GM19372 (cell line): Measurements from ENCODE around the gene ZBTB7A.
A peak's percentile ranks its signal among the peaks of the same experiment; 100 is the strongest.
"Not testable (repeated sequence)": the region's sequence is repeated elsewhere in the genome, so short reads cannot be mapped to it uniquely, and the experiment has no call there.

Experiments used
- ATAC-seq: cut with Tn5 transposase; IDR thresholded peaks from one replicate; pipeline ENCODE4 v1.9.1; 2021; ENCODE audit warnings: mild to moderate bottlenecking, low read depth, moderate library complexity; ENCODE audit not compliant: unreplicated experiment

The ZBTB7A gene

DNA sequence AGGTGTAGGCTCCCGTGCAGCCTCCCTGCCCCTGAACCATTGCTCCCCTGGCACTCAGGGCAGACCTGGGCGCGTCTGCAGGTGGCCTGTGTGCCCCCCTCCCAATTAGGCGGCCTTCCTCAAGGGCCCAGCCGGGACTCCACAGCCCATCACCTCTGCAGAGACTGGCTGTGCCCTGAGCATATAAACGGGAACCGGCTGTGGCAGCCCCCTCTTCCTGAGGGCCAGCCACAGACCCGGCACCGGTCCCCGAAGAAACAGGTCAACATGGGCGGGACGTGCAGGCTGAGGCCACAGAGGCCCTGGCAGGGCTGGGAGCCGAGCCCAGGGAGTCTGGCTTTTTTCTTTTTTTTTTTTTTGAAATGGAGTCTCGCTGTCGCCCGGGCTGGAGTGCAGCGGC, 47.1 kb downstream of the ZBTB7A start:
- no peak for ATAC-seq

GRCh38 chr19:4018775-4019504, 47.8 kb downstream of the ZBTB7A start:
- no peak for ATAC-seq

- no peak for ATAC-seq
Measured at GRCh38 chr19:4018140-4018613, 48.5 kb downstream of the ZBTB7A start.

DNA sequence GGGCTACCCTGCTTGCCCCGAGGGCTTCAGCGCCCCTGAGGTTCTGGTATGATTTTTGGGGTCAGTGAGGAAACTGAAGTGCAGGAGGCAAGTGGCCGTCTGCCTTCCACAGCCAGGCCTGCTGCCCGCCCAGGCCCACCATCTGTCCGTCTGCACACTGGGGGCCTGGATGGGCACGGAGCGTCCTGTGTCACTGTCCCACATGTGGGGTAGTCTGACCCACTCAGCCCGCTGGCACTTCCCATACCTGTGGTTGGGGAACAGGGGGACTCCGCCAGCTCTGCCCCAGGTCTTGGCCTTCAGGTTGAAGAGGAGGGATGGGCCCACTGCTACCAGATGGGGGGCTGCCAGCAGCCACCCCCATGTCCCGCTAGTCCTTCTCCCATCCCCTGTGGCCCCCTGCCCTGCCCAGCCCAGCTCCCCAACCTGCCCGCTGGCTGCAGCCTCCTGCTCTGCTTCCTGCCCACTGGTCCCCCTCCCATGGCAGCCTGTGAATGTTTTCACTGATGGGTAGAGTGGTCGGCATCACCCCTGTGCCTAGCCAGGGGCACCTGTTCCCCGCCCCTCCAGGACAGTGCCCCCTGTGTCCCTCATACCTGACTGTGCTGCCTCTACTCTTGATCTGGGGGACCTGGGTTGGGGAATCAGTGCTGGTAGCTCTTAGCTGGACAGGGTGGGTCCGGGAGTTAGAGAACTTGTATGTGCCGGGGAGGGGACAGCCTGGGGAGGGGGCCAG, 49.6 kb downstream of the ZBTB7A start:
- no peak for ATAC-seq

- ATAC-seq = no peak
Measured at GRCh38 chr19:4016486-4016885, 50.2 kb downstream of the ZBTB7A start.

DNA sequence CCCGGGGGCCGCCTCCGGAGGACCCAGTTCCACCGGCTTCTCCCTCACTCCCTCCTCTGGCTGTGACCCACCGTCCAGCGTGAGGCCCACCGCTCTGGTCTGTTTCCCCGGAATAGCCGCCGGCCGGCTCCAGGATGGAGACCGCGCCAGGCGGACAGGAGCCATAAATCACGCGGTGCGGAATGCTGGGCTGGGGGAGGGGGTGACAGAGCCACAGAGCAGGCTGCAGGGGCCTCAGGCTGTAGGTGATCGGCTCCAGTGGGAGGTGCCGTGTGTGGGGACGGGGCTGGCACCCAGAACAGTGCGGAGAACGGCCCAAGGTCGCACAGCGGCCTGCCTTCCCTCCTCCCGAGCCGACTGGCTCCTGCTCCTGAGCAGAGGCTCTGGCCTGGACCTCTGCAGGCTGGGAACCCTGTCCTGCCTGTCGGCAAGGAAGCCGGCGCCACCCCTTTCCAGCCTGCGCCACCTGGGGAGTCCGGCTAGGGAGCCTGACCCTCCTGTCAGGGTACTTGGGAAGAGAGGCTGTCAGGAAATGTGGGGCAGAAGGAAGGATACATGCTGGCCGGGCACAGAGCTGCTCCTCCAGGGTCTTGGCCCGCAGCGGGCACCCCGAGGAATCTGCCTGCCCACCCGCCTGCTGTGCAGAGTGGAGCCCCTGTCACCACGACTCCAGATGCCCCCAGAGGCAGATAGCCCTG, 50.8 kb downstream of the ZBTB7A start:
- no peak for ATAC-seq

DNA sequence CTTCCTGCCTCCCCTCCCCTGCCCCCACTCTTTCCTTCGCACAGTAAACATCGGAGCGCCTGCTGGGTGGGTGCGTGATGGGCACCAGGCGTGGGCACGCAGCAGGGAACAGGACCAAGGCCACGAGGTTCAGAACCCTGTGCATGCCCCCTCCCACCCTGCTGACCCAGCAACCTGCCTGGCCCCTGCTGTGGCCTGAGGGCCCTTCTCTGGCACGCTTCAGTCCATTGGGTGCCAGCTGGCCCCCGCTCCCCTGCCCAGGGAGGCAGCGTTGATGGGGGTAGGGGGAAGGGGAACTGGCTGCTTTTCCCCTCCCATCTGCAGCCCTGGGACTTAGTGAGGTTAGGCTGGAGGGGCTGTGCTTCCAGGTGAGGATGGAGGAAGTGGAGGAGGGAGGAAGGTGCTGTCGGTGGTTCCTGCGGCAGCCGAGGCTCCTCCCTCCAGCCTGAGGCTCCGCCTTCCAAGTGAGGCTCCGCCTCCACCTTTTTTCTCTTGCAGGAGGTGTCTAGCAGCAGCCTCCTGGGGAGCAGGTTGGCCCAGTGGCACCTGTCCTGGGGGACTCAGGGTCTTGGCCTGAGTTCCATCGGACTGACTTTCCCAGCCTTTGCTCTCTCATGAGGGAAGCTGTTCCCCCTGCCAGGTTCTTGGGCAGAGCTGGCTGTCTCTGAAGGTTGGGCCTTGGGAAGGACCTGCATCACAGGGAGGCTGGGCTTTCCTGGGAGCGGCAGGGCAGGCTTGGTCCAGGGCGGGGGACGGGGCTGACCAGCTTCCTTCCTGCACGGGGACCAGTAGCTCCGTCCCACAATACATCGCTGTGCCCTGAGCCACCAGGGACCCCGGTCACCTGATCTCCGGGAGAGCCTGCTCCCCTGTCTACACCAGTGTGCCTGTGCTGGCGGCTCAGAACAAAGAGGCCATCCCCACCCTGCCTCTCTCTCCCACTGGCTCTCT, 51.9 kb downstream of the ZBTB7A start:
- no peak for ATAC-seq

GRCh38 chr19:4013886-4014540, 52.7 kb downstream of the ZBTB7A start:
- ATAC-seq = no peak

DNA sequence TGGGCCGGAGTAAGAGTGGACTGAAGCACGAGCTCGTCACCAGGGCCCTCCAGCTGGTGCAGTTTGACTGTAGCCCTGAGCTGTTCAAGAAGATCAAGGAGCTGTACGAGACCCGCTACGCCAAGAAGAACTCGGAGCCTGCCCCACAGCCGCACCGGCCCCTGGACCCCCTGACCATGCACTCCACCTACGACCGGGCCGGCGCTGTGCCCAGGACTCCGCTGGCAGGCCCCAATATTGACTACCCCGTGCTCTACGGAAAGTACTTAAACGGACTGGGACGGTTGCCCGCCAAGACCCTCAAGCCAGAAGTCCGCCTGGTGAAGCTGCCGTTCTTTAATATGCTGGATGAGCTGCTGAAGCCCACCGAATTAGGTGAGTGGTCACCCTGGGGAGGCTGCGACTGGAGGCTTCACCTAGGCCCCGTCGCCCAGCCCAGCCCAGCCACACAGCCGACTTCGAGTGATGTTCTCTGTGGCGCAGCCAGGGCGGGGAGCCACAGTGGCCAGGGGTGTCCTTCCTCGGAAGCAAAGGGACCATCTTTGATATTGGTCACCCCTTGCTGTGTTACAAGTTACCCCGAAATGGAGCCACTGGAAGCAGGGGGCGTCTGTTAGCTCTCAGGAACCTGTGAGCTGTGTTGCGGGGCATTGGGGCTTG, 53.6 kb downstream of the ZBTB7A start:
- no peak for ATAC-seq

GRCh38 chr19:4012092-4012974, 54.4 kb downstream of the ZBTB7A start:
- ATAC-seq = no peak

DNA sequence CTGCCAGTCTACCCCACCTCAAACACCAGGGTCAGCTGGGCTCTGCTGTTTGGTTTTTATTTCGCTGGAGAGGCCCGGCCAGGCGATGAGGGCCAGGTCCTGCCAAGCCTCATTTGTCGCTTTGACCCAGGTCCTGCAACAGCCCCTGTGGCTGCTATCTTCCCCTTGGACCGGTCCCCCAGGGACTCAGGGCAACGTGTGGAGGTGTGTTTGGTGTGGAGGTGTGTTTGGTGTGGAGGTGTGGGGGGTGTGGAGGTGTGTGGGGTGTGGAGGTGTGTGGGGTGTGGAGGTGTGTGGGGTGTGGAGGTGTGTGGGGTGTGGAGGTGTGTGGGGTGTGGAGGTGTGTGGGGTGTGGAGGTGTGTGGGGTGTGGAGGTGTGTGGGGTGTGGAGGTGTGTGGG, 55.3 kb downstream of the ZBTB7A start:
- not testable (repeated sequence) for ATAC-seq

GRCh38 chr19:4010808-4011110, 55.9 kb downstream of the ZBTB7A start:
- ATAC-seq = no peak

DNA sequence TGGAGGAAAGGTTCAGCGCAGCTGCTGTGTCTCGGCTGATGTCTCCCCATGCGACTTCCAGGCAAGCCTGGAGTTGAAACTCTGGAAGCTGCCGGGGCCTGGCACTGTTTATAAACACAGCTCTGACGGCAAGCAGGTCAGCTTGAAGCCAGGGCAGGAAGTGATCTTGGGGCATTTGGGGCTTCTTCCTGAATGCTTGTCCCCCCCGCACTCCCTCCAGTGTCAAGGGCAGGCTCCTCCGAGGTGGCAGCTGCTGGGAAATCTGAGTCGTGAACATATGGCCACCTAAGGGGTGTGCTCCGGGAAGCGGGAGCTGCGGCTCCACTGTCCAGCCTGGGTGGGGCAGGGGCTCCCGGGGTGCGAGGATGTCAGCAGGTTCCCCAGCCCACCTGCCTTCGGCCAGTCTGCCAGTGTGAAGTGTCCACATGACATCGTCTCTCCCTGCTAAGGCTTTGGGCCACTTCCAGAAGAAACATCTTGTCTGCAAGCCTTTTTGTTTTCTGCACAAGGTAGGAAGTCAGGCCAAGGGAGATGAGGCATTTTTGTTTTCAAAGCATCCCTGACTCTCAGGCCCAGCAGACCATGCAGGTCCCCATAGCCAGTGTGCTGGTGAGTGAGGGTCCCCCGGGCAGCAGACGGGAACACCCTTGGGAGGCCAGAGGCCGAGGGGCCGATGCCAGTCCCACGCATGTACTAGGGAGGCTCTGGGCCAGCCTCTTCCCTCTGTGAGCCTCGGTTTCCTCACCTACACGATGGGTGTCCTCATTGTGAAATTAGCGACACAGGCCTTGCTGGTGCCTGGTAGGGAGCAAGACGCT, 56.5 kb downstream of the ZBTB7A start:
- ATAC-seq = no peak

DNA sequence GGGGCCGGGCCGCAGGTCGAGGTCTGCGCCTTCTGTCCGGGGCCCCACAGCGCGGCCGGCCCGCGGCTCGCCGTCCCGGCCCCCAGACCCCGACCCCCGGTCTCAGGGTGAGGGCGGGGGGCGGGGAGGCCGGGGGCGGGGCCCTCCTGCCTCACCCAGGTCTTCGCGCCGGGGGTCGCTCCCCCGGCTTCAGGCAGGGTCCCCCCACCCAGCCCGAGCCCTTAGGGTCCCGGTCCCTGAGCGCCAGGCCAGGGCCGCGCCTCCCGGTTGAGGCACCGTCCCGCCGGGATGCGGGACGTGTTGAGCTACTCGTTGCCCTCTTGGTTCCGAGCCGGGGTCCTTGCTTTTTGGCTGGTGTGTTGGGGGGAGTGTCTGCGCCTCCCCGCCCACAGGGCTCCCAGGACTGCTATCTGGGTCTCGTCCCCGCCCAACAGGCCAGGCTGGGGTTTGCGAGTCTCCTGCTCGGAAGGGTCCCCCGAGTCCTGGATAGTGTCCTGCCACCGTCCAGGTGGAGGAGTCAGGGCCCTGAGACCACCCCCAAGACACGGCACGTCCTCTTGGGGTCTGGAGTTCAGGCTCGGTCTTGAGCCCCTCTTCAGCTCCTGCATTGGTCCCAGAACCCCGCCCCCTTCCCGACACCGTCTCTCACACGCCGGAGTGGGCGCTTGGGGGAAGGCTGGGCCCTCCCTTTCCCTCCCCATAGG, 58.7 kb downstream of the ZBTB7A start:
- ATAC-seq = peak; percentile 1

DNA sequence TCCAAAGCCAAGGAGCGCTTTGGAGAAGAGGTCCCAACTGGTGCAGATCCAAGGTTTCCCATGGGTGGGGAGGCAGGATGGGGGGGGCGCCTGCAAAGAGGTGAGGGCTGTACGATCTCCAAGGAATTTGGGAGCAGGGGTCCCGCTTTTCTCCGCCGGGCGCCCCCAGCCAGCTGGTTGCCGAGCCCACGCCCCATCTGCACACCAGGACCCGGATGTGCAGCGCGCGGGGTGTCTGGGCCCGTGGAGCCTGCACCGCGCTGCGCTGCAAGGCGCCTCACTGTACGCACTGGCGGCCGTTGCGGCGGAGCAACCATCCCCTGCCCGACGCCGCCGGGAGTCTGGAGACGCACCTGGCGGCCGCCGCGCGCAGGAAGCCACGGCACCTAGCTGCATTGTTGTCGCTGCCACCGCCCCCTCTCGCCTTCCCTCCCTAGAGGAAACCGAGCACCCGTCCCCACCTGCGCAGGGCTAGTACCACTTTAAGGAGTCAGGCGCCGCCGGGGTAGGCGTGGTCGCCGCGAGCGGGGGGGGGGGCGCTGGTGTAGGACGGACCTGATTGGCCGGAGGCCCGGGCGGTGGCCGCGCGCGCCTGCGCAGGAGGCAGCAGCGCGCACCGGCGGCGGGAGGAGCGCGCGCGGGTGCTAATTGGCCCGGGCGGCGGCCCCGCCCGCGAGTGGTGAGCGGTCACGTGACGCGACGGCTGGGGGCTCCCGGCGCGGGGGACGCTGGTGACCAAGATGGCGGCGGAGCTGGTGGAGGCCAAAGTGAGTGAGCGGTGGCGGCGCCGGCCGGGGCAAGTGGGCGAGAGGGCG, 59.5 kb downstream of the ZBTB7A start, which contains the start of gene PIAS4:
PIAS4 (plus strand) TSS at position 716 of the 815 bp plus-strand sequence; CDS start at position 741, 25 bp downstream.
- ATAC-seq = peak; percentile 87

DNA sequence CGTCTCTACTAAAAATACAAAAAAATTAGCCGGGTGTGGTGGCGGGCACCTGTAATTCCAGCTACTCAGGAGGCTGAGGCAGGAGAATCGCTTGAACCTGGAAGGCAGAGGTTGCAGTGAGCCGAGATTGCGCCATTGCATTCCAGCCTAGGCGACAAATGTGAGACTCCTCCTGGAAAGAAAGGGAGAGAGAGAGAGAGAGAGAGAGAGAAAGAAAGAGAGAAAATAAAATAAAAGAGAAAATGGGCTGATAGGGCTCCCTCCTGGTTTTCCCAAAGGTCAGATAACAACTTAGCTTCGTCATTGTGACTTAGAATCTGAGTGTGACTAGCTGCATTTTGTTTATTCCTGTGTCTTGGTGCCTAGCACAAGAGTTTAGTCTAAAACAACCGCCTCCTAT, 61.3 kb downstream of the ZBTB7A start:
- not testable (repeated sequence) for ATAC-seq
